ENCODE data around the gene SLC9A3.

Gene SLC9A3

GRCh38 chr5:458547-459353 is 65.5 kb downstream of the SLC9A3 start:
- no peak for DNase-seq (ENCODE audit: low read depth)

GRCh38 chr5:457195-457961 is 66.9 kb downstream of the SLC9A3 start:
- DNase-seq (ENCODE audit: low read depth), result no peak

- no peak for DNase-seq (ENCODE audit: low read depth)
Measured at GRCh38 chr5:456351-457194, 67.7 kb downstream of the SLC9A3 start.

- no peak for DNase-seq (ENCODE audit: low read depth)
Measured at GRCh38 chr5:455806-456205, 68.4 kb downstream of the SLC9A3 start.

- DNase-seq (ENCODE audit: low read depth), result no peak
Measured at GRCh38 chr5:454936-455335, 69.3 kb downstream of the SLC9A3 start.

- DNase-seq (ENCODE audit: low read depth), result no peak
Measured at GRCh38 chr5:453725-454481, 70.3 kb downstream of the SLC9A3 start.

GRCh38 chr5:452978-453710 is 71.1 kb downstream of the SLC9A3 start:
- DNase-seq (ENCODE audit: low read depth), result no peak

- DNase-seq (ENCODE audit: low read depth), result no peak
Measured at GRCh38 chr5:451587-452458, 72.4 kb downstream of the SLC9A3 start.

GRCh38 chr5:449151-449550 is 75.1 kb downstream of the SLC9A3 start:
- no peak for DNase-seq (ENCODE audit: low read depth)

- DNase-seq (ENCODE audit: low read depth), result no peak
Measured at GRCh38 chr5:448766-449090, 75.5 kb downstream of the SLC9A3 start.

- no peak for DNase-seq (ENCODE audit: low read depth)
Measured at GRCh38 chr5:448061-448765, 76.0 kb downstream of the SLC9A3 start.

GRCh38 chr5:447501-447900 is 76.7 kb downstream of the SLC9A3 start:
- DNase-seq (ENCODE audit: low read depth), result no peak

- DNase-seq (ENCODE audit: low read depth), result no peak
Measured at GRCh38 chr5:446883-447263, 77.4 kb downstream of the SLC9A3 start.

- DNase-seq (ENCODE audit: low read depth), result no peak
Measured at GRCh38 chr5:446066-446882, 78.0 kb downstream of the SLC9A3 start.

GRCh38 chr5:445591-445990 is 78.7 kb downstream of the SLC9A3 start:
- no peak for DNase-seq (ENCODE audit: low read depth)

- DNase-seq (ENCODE audit: low read depth), result no peak
Measured at GRCh38 chr5:444226-444625, 80.0 kb downstream of the SLC9A3 start.

- DNase-seq (ENCODE audit: low read depth), result no peak
Measured at GRCh38 chr5:443239-444151, 80.8 kb downstream of the SLC9A3 start.

Measured in CMK (cell line).